CD4-positive, alpha-beta T cell treated with Interleukin-10 for 1 hour (primary cell): ENCODE results near the gene NCMAP.
"Not testable (repeated sequence)": the region's sequence is repeated elsewhere in the genome, so short reads cannot be mapped to it uniquely, and the experiment has no call there.

Experiments
- DNase-seq: peaks from one replicate; pipeline ENCODE4 v3.0.0-alpha.2; 2020

Gene NCMAP

DNA sequence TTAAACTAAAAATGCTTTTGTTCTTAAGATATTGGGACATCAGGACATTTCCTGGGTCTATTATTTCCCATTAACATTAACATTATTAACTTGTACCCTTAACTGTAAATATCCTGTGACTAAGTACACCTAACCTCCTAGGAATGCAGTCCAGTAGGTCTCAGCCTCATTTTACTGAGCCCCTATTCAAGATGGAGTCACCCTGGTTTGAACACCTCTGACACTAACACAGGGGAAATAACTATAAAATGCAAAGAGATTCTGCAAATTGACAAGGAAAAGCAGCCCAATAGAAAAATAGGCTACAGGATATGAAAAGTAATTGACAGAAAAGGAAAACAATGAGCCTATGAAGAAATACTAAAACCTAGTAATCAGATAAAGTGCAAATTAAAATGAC, 11.6 kb upstream of the NCMAP start:
- no peak for DNase-seq

DNA sequence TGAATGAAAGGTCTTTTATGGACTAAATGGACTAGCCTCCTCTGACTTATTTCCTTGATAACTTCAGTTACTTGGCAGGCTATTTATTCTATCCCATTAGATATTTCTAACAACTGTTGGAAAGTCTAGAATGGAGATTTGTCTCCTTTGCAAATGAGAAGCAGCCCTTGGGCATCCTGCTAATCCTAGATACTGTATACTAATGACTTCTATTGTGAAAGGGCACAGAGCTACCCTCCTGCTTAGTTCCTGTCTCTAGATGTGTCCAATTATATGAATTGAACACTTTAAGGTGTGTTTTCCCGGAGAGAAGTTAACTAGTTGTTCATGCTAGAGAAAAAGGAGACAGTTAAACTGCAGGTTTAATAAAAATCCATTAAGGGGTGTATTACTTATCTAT, 10.2 kb upstream of the NCMAP start:
- no peak for DNase-seq

DNA sequence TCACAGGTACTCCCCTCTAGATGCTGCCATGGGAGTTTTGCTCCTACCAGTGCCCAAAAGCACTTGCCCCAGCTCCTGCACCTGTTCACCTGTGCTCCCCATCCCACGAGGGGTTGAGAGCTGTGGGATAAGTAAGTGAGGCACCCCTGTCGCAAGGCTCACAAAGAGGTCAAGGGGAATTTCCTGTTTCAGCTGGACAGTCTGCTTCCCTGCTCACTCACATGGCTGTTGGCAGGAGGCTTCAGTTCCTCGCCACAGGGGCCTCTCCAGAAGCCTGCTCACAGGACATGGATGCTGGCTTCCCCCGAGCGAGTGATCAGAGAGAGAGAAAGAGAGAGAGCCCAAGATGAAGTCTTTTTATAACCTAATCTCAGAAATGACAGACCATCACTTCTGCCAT, 8.7 kb upstream of the NCMAP start:
- DNase-seq = no peak

DNA sequence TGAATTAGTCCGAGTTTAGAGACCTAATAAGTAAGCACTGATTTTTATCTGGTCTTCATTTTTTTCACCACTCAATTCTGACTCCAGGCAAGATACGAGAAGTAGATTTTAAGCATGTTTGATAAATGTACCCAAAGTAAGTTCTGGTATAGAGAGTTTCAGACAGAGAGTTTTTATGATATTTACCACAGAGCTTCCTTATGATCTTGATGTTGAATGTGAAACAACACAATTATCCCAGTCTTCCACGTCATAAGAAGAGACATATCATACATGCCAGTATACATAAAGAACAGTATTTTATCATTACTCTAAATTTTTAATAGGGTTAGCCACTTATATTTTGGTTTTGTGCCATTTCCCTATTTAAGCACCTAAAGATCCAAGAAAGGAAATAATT, 7.8 kb upstream of the NCMAP start:
- DNase-seq = no peak

DNA sequence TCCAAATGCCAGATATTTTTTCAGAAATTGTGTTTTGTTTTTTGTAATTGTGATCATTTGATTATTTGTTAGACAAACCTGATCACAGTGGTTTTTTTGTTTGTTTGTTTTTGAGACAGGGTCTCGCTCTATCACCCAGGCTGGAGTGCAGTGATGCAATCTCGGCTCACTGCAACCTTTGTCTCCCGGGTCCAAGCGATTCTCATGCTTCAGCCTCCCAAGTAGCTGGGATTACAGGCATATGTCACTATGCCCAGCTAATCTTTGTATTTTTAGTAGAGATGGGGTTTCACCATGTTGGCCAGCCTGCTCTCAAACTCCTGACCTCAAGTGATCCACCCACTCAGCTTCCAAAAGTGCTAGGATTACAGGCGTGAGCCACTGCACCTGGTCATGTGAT, 6.7 kb upstream of the NCMAP start:
- not testable (repeated sequence) for DNase-seq

DNA sequence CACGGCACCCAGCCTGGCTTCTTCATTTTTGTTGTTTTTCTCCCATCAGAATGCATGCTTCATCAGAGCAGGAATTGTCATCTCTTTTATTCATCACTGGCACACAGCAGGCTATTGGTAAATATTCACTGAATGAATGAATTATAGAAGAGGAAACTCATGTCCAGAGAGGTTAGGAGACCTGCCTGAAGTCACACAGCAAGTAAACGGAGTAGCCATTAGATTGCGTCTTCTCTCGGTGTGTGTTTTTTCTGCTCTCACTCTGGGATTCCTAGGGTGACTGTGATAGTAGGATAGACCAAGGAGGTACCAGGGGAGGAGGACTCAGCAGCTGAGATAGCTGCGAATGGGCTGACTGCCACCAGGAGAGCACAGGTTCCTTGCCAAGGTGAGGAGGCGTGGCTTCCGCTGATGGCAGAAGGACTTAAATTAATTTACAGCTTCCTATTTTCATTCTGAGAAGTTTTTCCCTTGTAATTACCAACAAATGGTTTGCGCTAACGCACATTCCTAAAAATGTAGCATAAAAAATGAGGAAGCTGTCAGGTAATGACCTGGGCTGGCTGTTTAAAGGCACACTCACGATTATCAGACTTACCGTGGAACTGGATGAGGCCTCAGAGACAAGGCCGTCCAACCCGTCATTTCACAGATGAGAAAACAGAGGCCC, 4.5 kb upstream of the NCMAP start:
- DNase-seq = no peak

DNA sequence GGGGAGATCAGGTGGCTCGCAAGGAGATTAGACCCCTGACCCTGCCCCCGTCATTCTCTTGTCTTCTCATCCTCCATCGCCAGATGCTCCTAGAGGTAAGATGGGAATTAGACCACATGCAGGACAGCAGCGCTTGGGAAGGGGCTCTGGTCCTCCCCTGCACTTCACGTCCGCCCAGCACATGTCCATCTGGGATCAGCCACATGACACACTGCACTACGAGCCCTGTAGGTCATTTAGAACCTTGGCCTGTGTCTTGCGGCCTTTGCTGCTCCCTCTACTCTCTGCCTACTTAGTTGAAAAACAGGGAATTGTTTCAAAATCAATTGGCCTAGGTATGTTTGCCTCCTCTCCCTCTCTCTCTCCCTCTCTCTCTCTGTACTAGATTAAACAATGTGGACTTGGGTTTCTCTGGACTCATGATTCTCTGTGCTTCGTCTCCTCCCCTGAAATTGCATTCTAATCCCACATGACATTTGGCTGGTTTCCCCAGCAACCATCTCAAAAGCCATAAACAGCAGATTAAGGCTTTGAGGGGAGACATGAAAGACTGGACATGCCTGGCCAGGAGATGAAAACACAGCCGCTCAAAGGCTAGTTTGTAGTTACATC, 3.8 kb upstream of the NCMAP start:
- DNase-seq = no peak

DNA sequence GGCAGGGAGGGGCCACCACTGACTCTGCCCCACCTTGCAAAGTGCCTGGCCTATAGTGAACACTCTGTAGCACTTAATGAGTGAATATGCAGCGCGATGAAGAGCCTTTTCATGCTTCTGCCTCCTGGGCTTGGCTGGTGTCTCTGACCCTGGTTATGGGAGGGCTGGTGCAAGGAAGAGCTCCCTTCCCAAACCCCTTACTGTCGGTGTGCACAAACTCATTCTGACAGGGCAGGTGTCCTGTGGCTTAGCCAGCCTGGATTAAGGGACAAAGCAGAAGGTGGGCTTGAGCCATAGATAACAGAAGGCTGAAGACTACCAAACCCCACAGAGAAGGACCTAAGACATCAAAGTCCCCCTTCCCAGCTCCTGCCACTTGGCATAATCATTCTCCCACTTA, 2.0 kb upstream of the NCMAP start:
- no peak for DNase-seq

DNA sequence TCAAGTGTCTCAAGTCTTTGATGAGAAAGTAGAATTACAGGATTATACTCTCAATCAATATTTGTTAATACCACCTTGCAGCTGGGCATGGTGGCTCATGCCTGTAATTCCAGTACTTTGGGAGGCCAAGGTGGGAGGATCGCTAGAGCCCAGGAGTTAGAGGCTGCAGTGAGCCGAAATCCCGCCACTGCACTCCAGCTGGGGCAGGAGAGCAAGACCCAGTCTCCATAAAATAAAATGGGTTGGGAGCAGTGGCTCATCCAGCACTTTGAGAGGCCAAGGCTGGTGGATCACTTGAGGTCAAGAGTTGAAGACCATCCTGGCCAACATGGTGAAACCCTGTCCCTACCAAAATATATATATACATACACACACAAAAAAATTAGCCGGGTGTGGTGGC, 1.2 kb upstream of the NCMAP start:
- DNase-seq = no peak

DNA sequence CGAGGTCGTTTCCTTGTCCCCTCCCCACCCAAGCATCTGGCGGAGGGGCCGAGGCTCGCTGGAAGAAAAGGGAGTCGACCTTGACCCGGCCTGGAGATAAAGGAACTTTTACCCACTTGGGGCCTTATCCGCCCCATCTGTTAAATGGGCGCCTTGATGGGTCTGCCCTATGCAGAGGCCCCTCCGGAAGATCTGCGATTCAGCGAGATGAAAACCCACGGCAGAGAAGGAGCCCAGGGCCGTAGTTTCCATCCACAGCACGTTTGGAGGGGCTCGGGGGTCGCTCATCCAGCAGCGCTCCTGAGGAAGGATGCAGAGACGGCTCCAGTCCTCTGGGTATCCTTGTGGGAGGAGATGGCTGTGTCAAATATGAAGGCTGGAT, 518 bp downstream of the NCMAP start:
- no peak for DNase-seq

DNA sequence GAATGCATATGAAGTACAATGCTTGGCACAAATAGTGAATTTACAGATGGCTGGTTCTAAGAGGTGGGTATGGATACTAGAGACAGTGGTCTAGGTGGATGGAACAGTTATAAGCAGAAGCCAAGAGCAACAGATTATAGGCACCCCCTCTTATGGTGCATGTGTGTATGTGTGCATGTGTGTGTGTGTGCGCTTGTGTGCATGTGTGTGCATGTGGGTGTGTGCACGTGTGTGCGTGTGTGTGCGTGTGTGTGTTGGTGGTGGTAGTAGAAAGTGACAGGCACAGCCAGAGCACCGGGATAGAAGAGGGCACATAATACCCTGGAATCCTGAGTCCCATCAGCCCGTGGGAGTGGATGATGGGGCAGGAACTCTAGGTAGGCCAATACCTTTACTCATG, 1.3 kb downstream of the NCMAP start:
- no peak for DNase-seq

DNA sequence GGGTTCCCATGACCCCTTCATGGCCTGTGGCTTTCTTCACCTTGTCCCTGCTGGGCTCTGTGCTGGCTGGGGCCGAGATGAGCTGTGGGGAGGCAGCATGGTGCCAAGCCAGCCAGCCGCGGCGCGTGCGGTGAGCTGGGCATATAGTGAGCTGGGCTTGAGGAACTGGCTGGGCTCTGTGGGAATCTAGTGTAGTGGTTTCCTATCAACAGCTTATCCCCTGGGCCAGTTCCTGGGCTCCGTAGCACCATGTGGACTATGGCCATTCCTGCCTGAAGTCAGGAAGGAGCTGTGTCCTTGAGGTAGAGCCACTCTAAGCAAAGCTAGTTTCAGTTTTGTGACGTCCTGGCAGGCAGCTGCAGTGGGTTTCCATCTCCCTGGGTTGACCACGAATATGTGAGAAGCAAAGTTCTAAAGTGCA, 1.8 kb downstream of the NCMAP start:
- DNase-seq = no peak

DNA sequence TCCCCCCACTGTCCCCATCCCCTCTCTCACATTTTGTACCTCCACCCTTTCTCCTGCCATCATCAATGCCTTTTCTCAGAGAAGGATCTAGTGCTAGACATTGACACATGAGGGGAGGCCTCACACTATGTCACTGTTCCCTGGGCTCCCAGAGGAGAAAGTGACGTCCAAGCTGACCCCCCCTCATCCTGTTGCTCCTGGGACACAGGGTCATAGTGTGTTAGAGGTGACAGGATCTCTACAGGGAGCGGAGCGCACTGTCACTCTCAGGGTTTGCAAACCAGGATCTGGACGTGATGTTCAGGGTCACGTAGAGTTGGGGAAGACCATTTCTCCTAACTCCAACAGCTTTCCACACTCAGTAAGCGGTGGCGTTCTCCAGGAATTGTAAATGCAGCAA, 2.6 kb downstream of the NCMAP start:
- DNase-seq = no peak

DNA sequence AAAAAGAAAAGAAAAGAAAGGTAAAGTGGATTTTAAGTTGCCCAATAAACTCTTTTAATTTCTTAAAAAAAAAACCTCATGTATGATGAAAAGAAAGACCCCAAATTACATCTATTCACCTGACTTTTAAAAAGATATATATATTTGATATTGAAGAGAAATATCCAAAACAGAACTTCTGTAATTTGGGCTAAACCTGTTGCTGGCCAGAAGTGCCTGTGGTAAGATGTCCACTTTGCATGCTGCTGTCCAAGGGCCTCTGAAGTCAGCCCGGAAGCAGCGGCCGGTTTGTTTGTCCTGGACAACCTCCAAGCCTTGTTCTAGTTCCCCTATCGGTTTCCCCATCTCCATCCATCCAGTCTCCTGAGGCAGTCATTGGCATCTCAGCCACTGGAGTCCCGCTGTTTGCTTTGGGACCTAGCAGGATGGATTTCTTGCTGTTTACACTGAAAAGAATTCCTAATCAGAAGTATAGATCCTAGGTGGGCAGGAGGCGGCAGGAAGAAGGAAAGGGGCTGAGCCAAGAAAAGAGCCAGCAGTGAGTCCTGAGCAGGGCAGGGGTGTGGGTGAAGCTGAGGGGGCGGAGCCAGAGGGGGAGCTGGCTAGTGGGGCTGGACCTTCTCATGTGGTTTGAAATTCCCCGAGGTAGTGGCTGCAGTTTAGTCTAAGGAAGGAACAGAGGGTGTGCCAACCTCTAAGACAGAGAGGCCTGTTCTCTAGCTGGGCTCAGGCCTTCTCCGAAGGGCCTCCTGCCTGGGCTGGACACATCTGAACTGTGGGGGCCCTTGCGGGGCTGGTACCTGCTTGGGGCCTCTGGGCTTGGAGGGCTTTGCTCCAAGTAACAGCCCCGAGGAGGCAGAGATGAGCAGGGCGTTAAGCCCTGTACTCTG, 3.3 kb downstream of the NCMAP start:
- DNase-seq = no peak

DNA sequence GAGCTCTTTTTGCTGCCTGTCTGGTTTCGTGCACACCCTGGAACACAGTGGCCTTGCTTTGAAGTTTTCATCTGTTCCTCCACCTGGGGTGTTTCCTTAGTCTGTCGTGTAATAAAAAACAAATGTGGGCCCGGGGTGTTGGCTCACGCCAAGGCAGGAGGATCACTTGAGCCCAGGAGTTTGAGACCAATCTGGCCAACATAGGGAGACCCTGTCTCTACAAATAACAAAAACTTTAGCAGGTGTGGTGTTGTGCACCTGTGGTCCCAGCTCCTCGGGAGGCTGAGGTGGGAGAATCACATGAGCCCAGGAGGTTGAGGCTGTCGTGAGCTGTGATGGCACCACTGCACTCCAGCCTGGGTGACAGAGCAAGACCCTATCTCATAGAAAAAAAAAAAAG, 4.5 kb downstream of the NCMAP start:
- DNase-seq = no peak

DNA sequence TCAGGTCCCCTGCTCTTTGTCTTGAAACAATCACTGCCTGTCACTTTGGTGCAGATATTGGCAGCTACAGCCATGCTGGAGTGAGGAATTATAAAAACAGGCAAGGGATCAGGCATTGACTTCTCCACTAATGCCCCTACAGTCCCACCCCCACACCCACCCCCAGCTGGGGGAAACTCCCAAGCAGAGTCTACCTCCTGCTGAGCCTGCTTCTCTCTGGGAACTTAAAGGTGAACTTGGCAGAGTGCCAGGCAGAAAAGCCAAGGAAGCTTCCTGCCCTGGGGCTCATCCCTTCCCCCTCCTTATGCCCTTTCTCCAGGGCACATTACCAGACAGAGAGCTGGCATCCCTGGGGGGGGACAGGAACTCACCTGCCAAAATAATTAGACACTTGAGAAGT, 6.7 kb downstream of the NCMAP start:
- no peak for DNase-seq

DNA sequence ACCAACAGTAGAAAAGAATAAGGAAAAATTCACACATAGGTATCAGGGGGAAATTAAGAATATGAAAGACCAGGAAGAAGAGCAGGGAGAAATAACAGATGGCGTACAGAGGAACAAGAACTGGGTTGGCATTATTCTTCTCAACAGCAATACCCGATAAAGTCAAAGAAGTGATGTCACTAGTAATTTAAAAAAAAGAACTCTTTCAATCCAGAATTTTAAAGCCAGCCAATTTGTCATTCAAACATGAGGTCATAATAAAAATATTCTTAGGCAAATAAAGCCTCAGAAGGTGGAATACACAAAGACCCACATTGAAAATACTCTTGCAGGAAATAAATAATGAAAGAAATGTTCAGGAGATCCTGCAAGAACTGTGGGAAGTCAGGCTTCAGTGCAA, 8.8 kb downstream of the NCMAP start:
- no peak for DNase-seq

DNA sequence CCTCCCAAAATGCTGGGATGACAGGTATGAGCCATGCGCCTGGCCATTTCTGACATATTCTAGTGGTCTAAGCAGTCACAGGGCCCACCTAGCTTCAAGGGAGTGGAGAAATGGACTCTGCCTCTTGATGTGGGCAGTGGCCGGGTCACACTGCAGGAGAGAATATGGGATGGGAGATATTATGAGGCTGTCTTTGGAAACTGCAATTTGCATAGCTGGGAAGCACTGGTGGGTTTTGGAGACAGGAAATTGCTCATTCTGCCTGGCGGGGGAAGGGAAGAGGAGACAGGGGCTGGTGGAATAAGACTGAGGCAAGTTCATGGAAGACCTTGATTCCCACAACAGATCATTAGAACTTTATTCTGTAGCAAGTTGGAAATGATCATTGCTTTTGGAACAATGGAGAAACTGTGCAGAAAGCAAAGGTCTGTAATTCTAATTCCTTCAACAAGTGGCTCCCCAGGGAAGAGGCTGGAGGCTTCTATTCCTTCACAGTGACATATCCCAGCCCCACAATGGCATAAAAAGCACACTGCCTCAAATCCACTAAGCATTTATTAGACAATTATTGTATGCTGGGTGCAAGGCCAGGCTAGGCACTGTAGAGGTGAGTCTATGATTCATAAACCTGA, 10.5 kb downstream of the NCMAP start:
- no peak for DNase-seq

DNA sequence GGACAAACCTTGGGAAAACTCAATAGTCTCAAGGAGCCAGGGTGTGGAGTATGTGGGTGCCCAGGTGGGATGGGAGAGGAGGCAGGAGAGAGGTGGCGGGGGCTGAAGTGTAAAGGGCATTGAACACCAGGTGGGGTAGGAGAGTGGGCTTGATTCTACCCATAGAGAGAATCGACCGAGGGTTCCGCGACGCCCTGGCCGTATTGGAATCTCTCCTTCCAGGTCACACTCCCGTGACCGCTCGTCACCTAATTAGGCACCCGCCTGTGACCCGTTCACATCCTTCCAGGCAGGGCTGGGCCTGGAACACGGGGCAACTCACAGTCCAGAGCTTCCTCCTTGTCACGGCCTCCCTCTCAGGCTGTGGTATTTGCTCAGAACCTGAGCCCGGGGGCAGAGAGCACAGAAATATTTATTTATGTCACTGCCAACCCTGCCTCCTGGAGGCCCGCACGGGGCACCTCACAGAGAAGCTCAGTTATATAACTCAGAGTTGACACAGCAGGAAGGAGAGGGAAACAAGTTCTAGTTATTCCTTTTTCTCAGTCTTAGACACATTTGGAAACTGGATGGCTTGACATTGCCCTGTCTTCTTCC, 12.0 kb downstream of the NCMAP start:
- no peak for DNase-seq

DNA sequence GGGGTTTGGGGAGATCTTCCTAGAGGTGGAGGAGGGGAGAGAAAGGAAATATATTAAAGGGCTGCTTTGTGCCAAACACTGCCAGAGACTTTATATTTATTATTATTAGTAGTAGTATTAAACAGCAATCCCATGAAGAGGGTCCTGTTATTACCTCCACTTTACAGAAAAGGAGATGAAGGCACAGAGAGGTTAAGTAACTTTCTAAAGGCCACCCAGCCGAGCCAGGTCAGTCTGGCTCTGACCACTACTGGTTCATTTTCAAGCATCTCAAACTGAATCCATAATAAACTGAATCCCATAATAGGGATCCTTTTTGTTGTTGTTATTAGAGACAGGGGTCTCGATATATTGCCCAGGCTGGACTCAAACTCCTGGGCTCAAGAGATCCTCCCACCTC, 12.6 kb downstream of the NCMAP start:
- DNase-seq = no peak

DNA sequence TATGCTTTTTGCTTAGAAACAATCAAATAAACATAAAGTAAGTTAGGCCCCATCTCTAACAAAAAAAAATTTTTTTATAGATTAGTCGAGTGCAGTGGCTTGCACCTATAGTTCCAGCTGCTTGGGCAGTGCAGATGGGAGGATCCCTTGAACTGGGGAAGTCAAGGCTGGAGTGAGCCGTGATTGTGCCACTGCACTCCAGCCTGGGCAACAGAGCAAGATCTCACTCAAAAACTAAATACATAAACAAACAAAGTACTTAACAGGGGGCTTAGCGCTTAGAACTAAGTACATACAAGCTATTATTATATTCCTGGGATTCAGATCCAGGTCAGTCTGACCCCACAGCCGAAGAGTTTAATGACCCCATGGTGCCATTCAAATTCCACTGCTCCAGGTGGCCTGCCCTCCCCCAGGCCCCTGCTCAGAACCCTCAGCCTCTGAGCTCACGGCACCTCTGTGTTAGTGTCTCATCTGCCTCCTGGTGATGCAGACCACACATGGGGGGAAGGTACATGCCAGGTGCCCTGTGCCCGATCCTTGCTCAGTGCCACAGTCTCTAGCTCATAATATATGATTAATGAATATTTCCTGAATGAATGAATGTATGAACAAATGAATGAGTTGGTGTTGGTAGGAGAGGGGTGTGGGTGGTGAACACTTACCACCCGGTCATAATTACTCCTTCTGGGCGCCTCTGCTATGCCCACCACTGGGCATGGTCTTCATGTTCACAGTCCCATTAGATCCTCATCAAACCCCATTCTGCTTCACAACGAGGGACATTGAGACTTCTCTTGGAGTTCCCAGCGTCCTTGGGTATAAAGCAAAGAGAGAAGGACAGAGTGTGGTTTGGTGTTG, 14.6 kb downstream of the NCMAP start:
- DNase-seq = no peak

DNA sequence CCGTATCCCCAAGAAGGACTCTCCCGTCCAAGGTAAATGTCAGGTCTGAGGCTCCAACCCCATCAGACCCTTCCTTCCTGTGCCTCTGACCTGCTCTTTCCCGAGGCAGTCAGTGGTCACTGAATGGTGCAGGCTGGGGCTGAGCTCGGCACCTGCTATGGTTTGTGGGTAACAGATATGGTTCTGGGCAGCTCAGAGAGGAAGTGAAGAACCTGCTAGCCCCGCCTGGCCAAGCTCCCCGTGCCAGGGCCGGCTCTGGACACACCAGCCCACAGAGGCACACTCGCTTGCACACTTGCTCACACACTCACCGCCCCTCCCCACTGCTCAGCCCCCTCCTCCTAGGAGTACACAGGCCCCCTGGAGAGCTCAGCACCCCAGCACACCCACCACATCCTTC, 16.4 kb downstream of the NCMAP start:
- no peak for DNase-seq
